ENCODE data around the gene TC2N.

The TC2N gene

GRCh38 chr14:91848504-91849001, 18.8 kb downstream of the TC2N start:
- TF ChIP-seq ZNF70 (CRISPR knock-in tag; IDR thresholded peaks at IDR 0.05) (no peak), TCF4 (CRISPR knock-in tag; IDR thresholded peaks at IDR 0.05; ENCODE audit: borderline replicate concordance) (no peak), TSHZ2 (CRISPR knock-in tag; IDR thresholded peaks at IDR 0.05) (no peak), ZFP3 (CRISPR knock-in tag; IDR thresholded peaks at IDR 0.05) (no peak), ZNF8 (CRISPR knock-in tag; IDR thresholded peaks at IDR 0.05) (no peak), ZFP30 (CRISPR knock-in tag; IDR thresholded peaks at IDR 0.05) (no peak), ZNF565 (CRISPR knock-in tag; conservative IDR thresholded peaks at IDR 0.05; ENCODE audit: low read depth) (no peak), BACH2 (CRISPR knock-in tag; IDR thresholded peaks at IDR 0.05; ENCODE audit: borderline replicate concordance) (no peak), OSR1 (CRISPR knock-in tag; IDR thresholded peaks at IDR 0.05) (no peak), ISL1 (CRISPR knock-in tag; IDR thresholded peaks at IDR 0.05) (no peak)
- TF ChIP-seq, protein P1, sequence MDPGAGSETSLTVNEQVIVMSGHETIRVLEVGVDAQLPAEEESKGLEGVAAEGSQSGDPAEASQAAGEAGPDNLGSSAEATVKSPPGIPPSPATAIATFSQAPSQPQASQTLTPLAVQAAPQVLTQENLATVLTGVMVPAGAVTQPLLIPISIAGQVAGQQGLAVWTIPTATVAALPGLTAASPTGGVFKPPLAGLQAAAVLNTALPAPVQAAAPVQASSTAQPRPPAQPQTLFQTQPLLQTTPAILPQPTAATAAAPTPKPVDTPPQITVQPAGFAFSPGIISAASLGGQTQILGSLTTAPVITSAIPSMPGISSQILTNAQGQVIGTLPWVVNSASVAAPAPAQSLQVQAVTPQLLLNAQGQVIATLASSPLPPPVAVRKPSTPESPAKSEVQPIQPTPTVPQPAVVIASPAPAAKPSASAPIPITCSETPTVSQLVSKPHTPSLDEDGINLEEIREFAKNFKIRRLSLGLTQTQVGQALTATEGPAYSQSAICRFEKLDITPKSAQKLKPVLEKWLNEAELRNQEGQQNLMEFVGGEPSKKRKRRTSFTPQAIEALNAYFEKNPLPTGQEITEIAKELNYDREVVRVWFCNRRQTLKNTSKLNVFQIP (CRISPR knock-in tag; IDR thresholded peaks at IDR 0.05; ENCODE audit: borderline replicate concordance, low read depth): no peak
- TF ChIP-seq, protein P2, sequence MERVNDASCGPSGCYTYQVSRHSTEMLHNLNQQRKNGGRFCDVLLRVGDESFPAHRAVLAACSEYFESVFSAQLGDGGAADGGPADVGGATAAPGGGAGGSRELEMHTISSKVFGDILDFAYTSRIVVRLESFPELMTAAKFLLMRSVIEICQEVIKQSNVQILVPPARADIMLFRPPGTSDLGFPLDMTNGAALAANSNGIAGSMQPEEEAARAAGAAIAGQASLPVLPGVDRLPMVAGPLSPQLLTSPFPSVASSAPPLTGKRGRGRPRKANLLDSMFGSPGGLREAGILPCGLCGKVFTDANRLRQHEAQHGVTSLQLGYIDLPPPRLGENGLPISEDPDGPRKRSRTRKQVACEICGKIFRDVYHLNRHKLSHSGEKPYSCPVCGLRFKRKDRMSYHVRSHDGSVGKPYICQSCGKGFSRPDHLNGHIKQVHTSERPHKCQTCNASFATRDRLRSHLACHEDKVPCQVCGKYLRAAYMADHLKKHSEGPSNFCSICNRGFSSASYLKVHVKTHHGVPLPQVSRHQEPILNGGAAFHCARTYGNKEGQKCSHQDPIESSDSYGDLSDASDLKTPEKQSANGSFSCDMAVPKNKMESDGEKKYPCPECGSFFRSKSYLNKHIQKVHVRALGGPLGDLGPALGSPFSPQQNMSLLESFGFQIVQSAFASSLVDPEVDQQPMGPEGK (CRISPR knock-in tag; IDR thresholded peaks at IDR 0.05; ENCODE audit: borderline replicate concordance): no peak
- no peak for ATAC-seq

DNA sequence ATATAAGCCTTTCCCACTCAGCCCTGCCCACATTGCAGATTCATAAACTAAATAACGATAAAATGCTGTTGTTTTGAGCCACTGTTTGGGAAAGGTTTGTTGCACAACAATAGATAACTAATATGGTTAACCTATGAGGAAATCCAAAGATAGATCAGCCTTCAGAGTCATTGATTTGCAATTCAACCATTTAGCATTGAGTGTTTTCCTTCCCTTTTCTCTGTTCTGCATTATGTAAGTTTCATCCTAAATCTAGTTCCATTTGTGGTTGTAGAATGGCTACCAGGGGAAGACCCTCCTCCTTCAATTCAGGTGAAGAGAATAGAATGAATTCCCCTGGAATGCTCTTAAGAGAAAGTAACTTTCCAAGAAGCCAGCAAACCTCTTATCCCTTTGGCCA, 19.6 kb downstream of the TC2N start:
- ATAC-seq: no peak
- TF ChIP-seq CSDC2 (CRISPR knock-in tag; IDR thresholded peaks at IDR 0.05) (no peak), RARB (CRISPR knock-in tag; IDR thresholded peaks at IDR 0.05) (no peak), ESRRG (CRISPR knock-in tag; IDR thresholded peaks at IDR 0.05) (no peak), TOX (CRISPR knock-in tag; IDR thresholded peaks at IDR 0.05; ENCODE audit: borderline replicate concordance) (no peak), PPARA (CRISPR knock-in tag; IDR thresholded peaks at IDR 0.05; ENCODE audit: borderline replicate concordance) (no peak), OSR1 (CRISPR knock-in tag; IDR thresholded peaks at IDR 0.05) (no peak), CREB5 (CRISPR knock-in tag; IDR thresholded peaks at IDR 0.05; ENCODE audit: low read depth) (no peak), SNAI2 (CRISPR knock-in tag; IDR thresholded peaks at IDR 0.05) (no peak), BACH2 (CRISPR knock-in tag; IDR thresholded peaks at IDR 0.05; ENCODE audit: borderline replicate concordance) (no peak), GLIS3 (CRISPR knock-in tag; IDR thresholded peaks at IDR 0.05) (no peak), ZNF8 (CRISPR knock-in tag; IDR thresholded peaks at IDR 0.05) (no peak), ZNF565 (CRISPR knock-in tag; conservative IDR thresholded peaks at IDR 0.05; ENCODE audit: low read depth) (no peak), ZC3H10 (CRISPR knock-in tag; IDR thresholded peaks at IDR 0.05) (no peak), ZNF70 (CRISPR knock-in tag; IDR thresholded peaks at IDR 0.05) (no peak), ARNTL (CRISPR knock-in tag; IDR thresholded peaks at IDR 0.05; ENCODE audit: borderline replicate concordance, low read depth) (no peak), ZFP30 (CRISPR knock-in tag; IDR thresholded peaks at IDR 0.05) (no peak), ISL1 (CRISPR knock-in tag; IDR thresholded peaks at IDR 0.05) (no peak)
- TF ChIP-seq, protein P2 (CRISPR knock-in tag; IDR thresholded peaks at IDR 0.05; ENCODE audit: borderline replicate concordance): no peak
- TF ChIP-seq, protein P1 (CRISPR knock-in tag; IDR thresholded peaks at IDR 0.05; ENCODE audit: borderline replicate concordance, low read depth): no peak
- TF ChIP-seq, protein P3, sequence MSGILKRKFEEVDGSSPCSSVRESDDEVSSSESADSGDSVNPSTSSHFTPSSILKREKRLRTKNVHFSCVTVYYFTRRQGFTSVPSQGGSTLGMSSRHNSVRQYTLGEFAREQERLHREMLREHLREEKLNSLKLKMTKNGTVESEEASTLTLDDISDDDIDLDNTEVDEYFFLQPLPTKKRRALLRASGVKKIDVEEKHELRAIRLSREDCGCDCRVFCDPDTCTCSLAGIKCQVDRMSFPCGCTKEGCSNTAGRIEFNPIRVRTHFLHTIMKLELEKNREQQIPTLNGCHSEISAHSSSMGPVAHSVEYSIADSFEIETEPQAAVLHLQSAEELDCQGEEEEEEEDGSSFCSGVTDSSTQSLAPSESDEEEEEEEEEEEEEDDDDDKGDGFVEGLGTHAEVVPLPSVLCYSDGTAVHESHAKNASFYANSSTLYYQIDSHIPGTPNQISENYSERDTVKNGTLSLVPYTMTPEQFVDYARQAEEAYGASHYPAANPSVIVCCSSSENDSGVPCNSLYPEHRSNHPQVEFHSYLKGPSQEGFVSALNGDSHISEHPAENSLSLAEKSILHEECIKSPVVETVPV (CRISPR knock-in tag; IDR thresholded peaks at IDR 0.05): no peak

Data from SK-N-SH treated with all-trans-retinoic acid at 6 μM for 48 hours (cell line).